NCI-H2081 (cell line): ENCODE measurements around the gene SLC9B1.
A peak's percentile ranks its signal among the peaks of the same experiment; 100 is the strongest.
"Not testable (repeated sequence)": the region's sequence is repeated elsewhere in the genome, so short reads cannot be mapped to it uniquely, and the experiment has no call there.

Experiments used
- DNase-seq, 2 experiments: peaks; one replicate each; lab custom pipeline; 2025; lab: John Stamatoyannopoulos, UW

SLC9B1 gene

GRCh38 chr4:102878349-102878748 is 141.2 kb downstream of the SLC9B1 start:
- not testable (repeated sequence) for DNase-seq

GRCh38 chr4:102877477-102878106 is 141.9 kb downstream of the SLC9B1 start:
- DNase-seq: not testable (repeated sequence)

- no peak for DNase-seq
Measured at GRCh38 chr4:102871772-102872171, 147.7 kb downstream of the SLC9B1 start.

- no peak for DNase-seq
Measured at GRCh38 chr4:102869569-102870197, 149.8 kb downstream of the SLC9B1 start.

GRCh38 chr4:102868781-102869568 is 150.5 kb downstream of the SLC9B1 start, which contains the start of gene CISD2:
Gene CISD2 (plus strand): TSS chr4:102868992. CDS start chr4:102869085, 93 bp downstream.
- DNase-seq: peak; percentile 82 to 92

- no peak for DNase-seq
Measured at GRCh38 chr4:102868153-102868780, 151.2 kb downstream of the SLC9B1 start.

GRCh38 chr4:102867278-102868152 is 152.0 kb downstream of the SLC9B1 start:
- DNase-seq: no peak

GRCh38 chr4:102865327-102865726 is 154.2 kb downstream of the SLC9B1 start:
- not testable (repeated sequence) for DNase-seq

GRCh38 chr4:102862747-102863146 is 156.8 kb downstream of the SLC9B1 start:
- DNase-seq: no peak

- no peak for DNase-seq
Measured at GRCh38 chr4:102862016-102862415, 157.5 kb downstream of the SLC9B1 start.

GRCh38 chr4:102860611-102861324 is 158.7 kb downstream of the SLC9B1 start:
- DNase-seq: no peak

- no peak for DNase-seq
Measured at GRCh38 chr4:102858828-102859464, 160.6 kb downstream of the SLC9B1 start.
